Measurements from ENCODE around the gene PIP4K2C. TPM values are rescaled to one million over a fixed set of nuclear protein-coding genes. Genes with fewer than 3 reads are reported as not detected.

PIP4K2C gene
- total and polyA plus RNA-seq, 10 of the 15 experiments (the other 5 are each of a cell fraction or from before 2014, with no cell fraction given), result 4.8 to 25.1 (median 14.9) TPM

- intact Hi-C loops (cut with micrococcal nuclease; ENCODE audit: unreplicated experiment) (no loop called here), in situ Hi-C loops (cut with MboI) (no loop called here)
- ChIA-PET SMC1A (ENCODE audit: uncharacterized antibody, unreplicated experiment) (no interaction called here), RAD21 (ENCODE audit: unreplicated experiment) (no interaction called here), CTCF (interaction anchor here (0.8 to 1.6 kb wide), 2 partner anchors 10 to 21 kb away, joined by 3 to 4 read pairs; no protein-coding TSS in a partner anchor), POLR2A (no interaction called here)
- BruUV-seq (replicated peaks), result no TSS peak
- no peaks in the 10 kb centered on the region for H4K20me1 ChIP-seq (ENCODE audit: control insufficient read depth, insufficient read depth)
- H3K4me3 ChIP-seq, result no peak overlapping the region
- no peaks in the 10 kb centered on the region for H3K27me3 ChIP-seq (replicated peaks in 1 of 2; ENCODE audit: control insufficient read depth in 2 of 2, insufficient read depth in 2 of 2, low read length in 1 of 2)
- H2AFZ ChIP-seq (ENCODE audit: control insufficient read depth, low read depth, low read length), result no peak overlapping the region
- no peak overlapping the region for H3K9ac ChIP-seq (ENCODE audit: control insufficient read depth, insufficient read depth, low read length)
- peaks cover 4% of the 10 kb centered on the region; the same call in 1 of the 2 replicates for H3K4me1 ChIP-seq (ENCODE audit: control insufficient read depth, insufficient read depth, low read length)
- H3K79me2 ChIP-seq (ENCODE audit: control insufficient read depth, insufficient read depth, low read length), result no peaks in the 10 kb centered on the region
- no peaks in the 10 kb centered on the region for H3K9me3 ChIP-seq (replicated peaks; ENCODE audit: control insufficient read depth, insufficient read depth, low read length)
- no peak overlapping the region for H3K4me2 ChIP-seq (ENCODE audit: control insufficient read depth, insufficient read depth)
- peaks cover 0 to 3% of the 10 kb centered on the region in 2 experiments; a peak in 3 of 4 replicates for H3K36me3 ChIP-seq (ENCODE audit: control insufficient read depth in 2 of 2, insufficient read depth in 2 of 2, low read length in 1 of 2)
- H3K27ac ChIP-seq (ENCODE audit: control insufficient read depth, insufficient read depth), result no peak overlapping the region
- no peak for TF ChIP-seq FOXK2 (IDR thresholded peaks at IDR 0.05)
- no peak for TF ChIP-seq TBL1XR1 (IDR thresholded peaks at IDR 0.05; ENCODE audit: low read depth, low read length)
- TF ChIP-seq, protein P1, sequence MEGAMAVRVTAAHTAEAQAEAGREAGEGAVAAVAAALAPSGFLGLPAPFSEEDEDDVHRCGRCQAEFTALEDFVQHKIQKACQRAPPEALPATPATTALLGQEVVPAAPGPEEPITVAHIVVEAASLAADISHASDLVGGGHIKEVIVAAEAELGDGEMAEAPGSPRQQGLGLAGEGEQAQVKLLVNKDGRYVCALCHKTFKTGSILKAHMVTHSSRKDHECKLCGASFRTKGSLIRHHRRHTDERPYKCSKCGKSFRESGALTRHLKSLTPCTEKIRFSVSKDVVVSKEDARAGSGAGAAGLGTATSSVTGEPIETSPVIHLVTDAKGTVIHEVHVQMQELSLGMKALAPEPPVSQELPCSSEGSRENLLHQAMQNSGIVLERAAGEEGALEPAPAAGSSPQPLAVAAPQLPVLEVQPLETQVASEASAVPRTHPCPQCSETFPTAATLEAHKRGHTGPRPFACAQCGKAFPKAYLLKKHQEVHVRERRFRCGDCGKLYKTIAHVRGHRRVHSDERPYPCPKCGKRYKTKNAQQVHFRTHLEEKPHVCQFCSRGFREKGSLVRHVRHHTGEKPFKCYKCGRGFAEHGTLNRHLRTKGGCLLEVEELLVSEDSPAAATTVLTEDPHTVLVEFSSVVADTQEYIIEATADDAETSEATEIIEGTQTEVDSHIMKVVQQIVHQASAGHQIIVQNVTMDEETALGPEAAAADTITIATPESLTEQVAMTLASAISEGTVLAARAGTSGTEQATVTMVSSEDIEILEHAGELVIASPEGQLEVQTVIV (IDR thresholded peaks at IDR 0.05; ENCODE audit: borderline replicate concordance, partially characterized antibody), result no peak
- TF ChIP-seq TCF3 (IDR thresholded peaks at IDR 0.05; ENCODE audit: borderline replicate concordance, insufficient read depth, low read depth, low read length), result no peak
- no peak for TF ChIP-seq NFYB (IDR thresholded peaks at IDR 0.05; ENCODE audit: insufficient read depth, low read depth, low read length)
- TF ChIP-seq, protein P2, sequence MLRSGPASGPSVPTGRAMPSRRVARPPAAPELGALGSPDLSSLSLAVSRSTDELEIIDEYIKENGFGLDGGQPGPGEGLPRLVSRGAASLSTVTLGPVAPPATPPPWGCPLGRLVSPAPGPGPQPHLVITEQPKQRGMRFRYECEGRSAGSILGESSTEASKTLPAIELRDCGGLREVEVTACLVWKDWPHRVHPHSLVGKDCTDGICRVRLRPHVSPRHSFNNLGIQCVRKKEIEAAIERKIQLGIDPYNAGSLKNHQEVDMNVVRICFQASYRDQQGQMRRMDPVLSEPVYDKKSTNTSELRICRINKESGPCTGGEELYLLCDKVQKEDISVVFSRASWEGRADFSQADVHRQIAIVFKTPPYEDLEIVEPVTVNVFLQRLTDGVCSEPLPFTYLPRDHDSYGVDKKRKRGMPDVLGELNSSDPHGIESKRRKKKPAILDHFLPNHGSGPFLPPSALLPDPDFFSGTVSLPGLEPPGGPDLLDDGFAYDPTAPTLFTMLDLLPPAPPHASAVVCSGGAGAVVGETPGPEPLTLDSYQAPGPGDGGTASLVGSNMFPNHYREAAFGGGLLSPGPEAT (IDR thresholded peaks at IDR 0.05; ENCODE audit: low read depth), result no peak
- DNase-seq (ENCODE audit: low read depth, low spot score) (no peak), ATAC-seq (no peak), FAIRE-seq (no peak)
Measured at GRCh38 chr12:57602544-57602943, 11.6 kb downstream of the PIP4K2C start.
